GM19240 (cell line): ENCODE data around the gene CXCR3.
"Not testable (repeated sequence)": the region's sequence is repeated elsewhere in the genome, so short reads cannot be mapped to it uniquely, and the experiment has no call there.

Source experiments
- DNase-seq: peaks from one replicate; pipeline ENCODE4 v3.0.0; 2011; ENCODE audit warnings: low spot score; ENCODE audit not compliant: insufficient read length

Gene CXCR3

GRCh38 chrX:71618303-71618721 lies at the start of gene CXCR3:
TSS of gene CXCR3 (minus strand) at chrX:71618511. CDS start at chrX:71618449, 62 bp downstream.
- no peak for DNase-seq

GRCh38 chrX:71667328-71668247 lies 49.3 kb upstream of the CXCR3 start, which contains the start of gene LOC101059915:
TSS of gene LOC101059915 (plus strand) at chrX:71667546.
- DNase-seq, result no peak

GRCh38 chrX:71666240-71667223 lies 48.2 kb upstream of the CXCR3 start:
- no peak for DNase-seq

GRCh38 chrX:71665747-71666146 lies 47.4 kb upstream of the CXCR3 start:
- no peak for DNase-seq

GRCh38 chrX:71664889-71665491 lies 46.7 kb upstream of the CXCR3 start:
- no peak for DNase-seq

- not testable (repeated sequence) for DNase-seq
Observed at GRCh38 chrX:71664202-71664601, 45.9 kb upstream of the CXCR3 start.

GRCh38 chrX:71663238-71663637 lies 44.9 kb upstream of the CXCR3 start:
- not testable (repeated sequence) for DNase-seq

GRCh38 chrX:71662654-71663053 lies 44.3 kb upstream of the CXCR3 start:
- not testable (repeated sequence) for DNase-seq

- no peak for DNase-seq
Observed at GRCh38 chrX:71661919-71662318, 43.6 kb upstream of the CXCR3 start.

- no peak for DNase-seq
Observed at GRCh38 chrX:71660562-71661416, 42.5 kb upstream of the CXCR3 start.

- no peak for DNase-seq
Observed at GRCh38 chrX:71659959-71660358, 41.6 kb upstream of the CXCR3 start.

GRCh38 chrX:71659342-71659741 lies 41.0 kb upstream of the CXCR3 start:
- DNase-seq, result no peak

GRCh38 chrX:71657267-71657666 lies 39.0 kb upstream of the CXCR3 start:
- DNase-seq, result no peak

GRCh38 chrX:71653344-71653743 lies 35.0 kb upstream of the CXCR3 start:
- DNase-seq, result no peak

GRCh38 chrX:71652405-71652804 lies 34.1 kb upstream of the CXCR3 start:
- DNase-seq, result no peak

- DNase-seq, result no peak
Observed at GRCh38 chrX:71650333-71650969, 32.1 kb upstream of the CXCR3 start.

GRCh38 chrX:71644406-71644805 lies 26.1 kb upstream of the CXCR3 start:
- not testable (repeated sequence) for DNase-seq

- DNase-seq, result no peak
Observed at GRCh38 chrX:71640002-71640401, 21.7 kb upstream of the CXCR3 start.

- no peak for DNase-seq
Observed at GRCh38 chrX:71638409-71638808, 20.1 kb upstream of the CXCR3 start.

- no peak for DNase-seq
Observed at GRCh38 chrX:71637848-71638247, 19.5 kb upstream of the CXCR3 start.
